ENCODE results near the gene SLC7A11. TPM values are rescaled to one million over a fixed set of nuclear protein-coding genes. Genes with fewer than 3 reads are reported as not detected.

Gene SLC7A11
- total RNA-seq, 3 donors from 2014 or later (not counting 1 experiment from before 2014, with no cell fraction given) = 0.07 to 1.4 TPM; not detected in 1

GRCh38 chr4:138223231-138223910 is 18.8 kb downstream of the SLC7A11 start:
- intact Hi-C loops (cut with micrococcal nuclease) = no loop called here
- H3K4me3 ChIP-seq (ENCODE audit: low read length) = no peak overlapping the region
- H3K9me3 Mint-ChIP-seq = peaks cover 6 to 10% of the 10 kb centered on the region in 2 donors
- no peaks in the 10 kb centered on the region for H3K27me3 ChIP-seq (ENCODE audit: control insufficient read depth, insufficient read depth, low read length)
- ATAC-seq (no peak), DNase-seq (no peak)
- H3K27me3 Mint-ChIP-seq (ENCODE audit: low read depth in 2 of 2) = no peaks in the 10 kb centered on the region
- H3K27ac Mint-ChIP-seq = no peak overlapping the region
- no peak for TF ChIP-seq CTCF (IDR thresholded peaks at IDR 0.05)
- no peaks in the 10 kb centered on the region for H3K36me3 Mint-ChIP-seq
- H3K4me3 Mint-ChIP-seq = no peak overlapping the region
- H3K4me1 ChIP-seq (ENCODE audit: control insufficient read depth, insufficient read depth, low read length) = no peaks in the 10 kb centered on the region
- no peaks in the 10 kb centered on the region for H3K4me1 Mint-ChIP-seq
- H3K9me3 ChIP-seq (ENCODE audit: control insufficient read depth, insufficient read depth, low read length) = no peaks in the 10 kb centered on the region
- WGBS (ENCODE audit: insufficient coverage) = 73% methylated on average over 4 of the region's 4 CpGs
- no peaks in the 10 kb centered on the region for H3K36me3 ChIP-seq (ENCODE audit: control insufficient read depth, insufficient read depth, low read length)
- no peak overlapping the region for H3K27ac ChIP-seq (ENCODE audit: low read length)

- TF ChIP-seq CTCF (IDR thresholded peaks at IDR 0.05) = no peak
- no peak overlapping the region for H3K4me3 Mint-ChIP-seq
- H3K4me1 Mint-ChIP-seq = no peaks in the 10 kb centered on the region
- intact Hi-C loops (cut with micrococcal nuclease) = no loop called here
- Histone ChIP-seq H3K36me3 (ENCODE audit: control insufficient read depth, insufficient read depth, low read length) (no peaks in the 10 kb centered on the region), H3K4me3 (ENCODE audit: low read length) (no peak overlapping the region), H3K27ac (ENCODE audit: low read length) (no peak overlapping the region), H3K4me1 (ENCODE audit: control insufficient read depth, insufficient read depth, low read length) (no peaks in the 10 kb centered on the region), H3K9me3 (ENCODE audit: control insufficient read depth, insufficient read depth, low read length) (no peaks in the 10 kb centered on the region), H3K27me3 (ENCODE audit: control insufficient read depth, insufficient read depth, low read length) (no peaks in the 10 kb centered on the region)
- no peaks in the 10 kb centered on the region for H3K36me3 Mint-ChIP-seq
- DNase-seq = no peak
- 87% methylated on average over 4 of the region's 4 CpGs for WGBS (ENCODE audit: insufficient coverage)
- no peak overlapping the region for H3K27ac Mint-ChIP-seq
- ATAC-seq = no peak
- peaks cover 6 to 10% of the 10 kb centered on the region in 2 donors for H3K9me3 Mint-ChIP-seq
- H3K27me3 Mint-ChIP-seq (ENCODE audit: low read depth in 2 of 2) = no peaks in the 10 kb centered on the region
Measured at GRCh38 chr4:138222046-138222445, 20.1 kb downstream of the SLC7A11 start.

- no peaks in the 10 kb centered on the region for H3K9me3 ChIP-seq (ENCODE audit: control insufficient read depth, insufficient read depth, low read length)
- no peaks in the 10 kb centered on the region for H3K4me1 Mint-ChIP-seq
- TF ChIP-seq CTCF (IDR thresholded peaks at IDR 0.05) = no peak
- no peak overlapping the region for H3K4me3 ChIP-seq (ENCODE audit: low read length)
- ATAC-seq (no peak), DNase-seq (no peak)
- 50% methylated on average over 2 of the region's 5 CpGs for WGBS (ENCODE audit: insufficient coverage)
- no peaks in the 10 kb centered on the region for H3K27me3 ChIP-seq (ENCODE audit: control insufficient read depth, insufficient read depth, low read length)
- no peaks in the 10 kb centered on the region for H3K4me1 ChIP-seq (ENCODE audit: control insufficient read depth, insufficient read depth, low read length)
- no peak overlapping the region for H3K27ac ChIP-seq (ENCODE audit: low read length)
- no peak overlapping the region for H3K4me3 Mint-ChIP-seq
- peaks cover 3 to 6% of the 10 kb centered on the region in 2 donors for H3K9me3 Mint-ChIP-seq
- no peaks in the 10 kb centered on the region for H3K36me3 ChIP-seq (ENCODE audit: control insufficient read depth, insufficient read depth, low read length)
- H3K36me3 Mint-ChIP-seq = no peaks in the 10 kb centered on the region
- H3K27me3 Mint-ChIP-seq (ENCODE audit: low read depth in 2 of 2) = no peaks in the 10 kb centered on the region
- intact Hi-C loops (cut with micrococcal nuclease) = no loop called here
- H3K27ac Mint-ChIP-seq = no peak overlapping the region
Measured at GRCh38 chr4:138218976-138219375, 23.2 kb downstream of the SLC7A11 start.

- TF ChIP-seq CTCF (IDR thresholded peaks at IDR 0.05) = no peak
- H3K27ac ChIP-seq (ENCODE audit: low read length) = no peak overlapping the region
- no peaks in the 10 kb centered on the region for H3K36me3 ChIP-seq (ENCODE audit: control insufficient read depth, insufficient read depth, low read length)
- Mint-ChIP-seq H3K27ac (no peak overlapping the region), H3K27me3 (ENCODE audit: low read depth in 2 of 2) (no peaks in the 10 kb centered on the region), H3K9me3 (peaks cover 5 to 6% of the 10 kb centered on the region in 2 donors), H3K4me3 (no peak overlapping the region), H3K36me3 (no peaks in the 10 kb centered on the region), H3K4me1 (no peaks in the 10 kb centered on the region)
- DNase-seq = no peak
- H3K27me3 ChIP-seq (ENCODE audit: control insufficient read depth, insufficient read depth, low read length) = no peaks in the 10 kb centered on the region
- no peaks in the 10 kb centered on the region for H3K9me3 ChIP-seq (ENCODE audit: control insufficient read depth, insufficient read depth, low read length)
- ATAC-seq = no peak
- 92% methylated on average over 5 of the region's 5 CpGs for WGBS (ENCODE audit: insufficient coverage)
- H3K4me3 ChIP-seq (ENCODE audit: low read length) = no peak overlapping the region
- intact Hi-C loops (cut with micrococcal nuclease) = no loop called here
- H3K4me1 ChIP-seq (ENCODE audit: control insufficient read depth, insufficient read depth, low read length) = no peaks in the 10 kb centered on the region
Measured at GRCh38 chr4:138217567-138217966, 24.6 kb downstream of the SLC7A11 start.

Data from natural killer cell (primary cell).